ENCODE data around the gene CORO1C. TPM values are rescaled to one million over a fixed set of nuclear protein-coding genes. Genes with fewer than 3 reads are reported as not detected.
"Not testable (repeated sequence)": the region's sequence is repeated elsewhere in the genome, so short reads cannot be mapped to it uniquely, and the experiment has no call there.

The CORO1C gene
- total RNA-seq, 1 donor, result 261 TPM

GRCh38 chr12:108773798-108774788 is 42.8 kb upstream of the CORO1C start:
- H4K20me1 ChIP-seq (ENCODE audit: insufficient read depth, low read length), result no peaks in the 10 kb centered on the region
- peaks cover 3% of the 10 kb centered on the region for H3K4me1 ChIP-seq (ENCODE audit: insufficient read depth, low read length)
- no peak overlapping the region for H3K27ac ChIP-seq (ENCODE audit: low read depth, low read length)
- H3K27me3 ChIP-seq (ENCODE audit: insufficient read depth, low read length), result peaks cover 3% of the 10 kb centered on the region
- H3K36me3 ChIP-seq (ENCODE audit: insufficient read depth, low read length), result no peaks in the 10 kb centered on the region
- peak; percentile 91 for DNase-seq (ENCODE audit: insufficient read length, low spot score, missing footprints)
- H3K4me2 ChIP-seq (ENCODE audit: insufficient read depth, low read length), result no peak overlapping the region
- H2AFZ ChIP-seq (ENCODE audit: low read length), result no peak overlapping the region
- H3K9me3 ChIP-seq (ENCODE audit: low read depth, low read length), result no peaks in the 10 kb centered on the region
- no peak overlapping the region for H3K4me3 ChIP-seq (ENCODE audit: insufficient read depth, low read length)
- no peak for TF ChIP-seq CTCF (IDR thresholded peaks at IDR 0.05; ENCODE audit: extremely low read depth, low read depth, low read length)
- no peaks in the 10 kb centered on the region for H3K79me2 ChIP-seq (ENCODE audit: insufficient read depth, low read length)

GRCh38 chr12:108772891-108773797 is 41.8 kb upstream of the CORO1C start:
- Histone ChIP-seq H3K4me1 (ENCODE audit: insufficient read depth, low read length) (peaks cover 6% of the 10 kb centered on the region), H4K20me1 (ENCODE audit: insufficient read depth, low read length) (no peaks in the 10 kb centered on the region), H3K4me2 (ENCODE audit: insufficient read depth, low read length) (no peak overlapping the region), H2AFZ (ENCODE audit: low read length) (no peak overlapping the region), H3K36me3 (ENCODE audit: insufficient read depth, low read length) (no peaks in the 10 kb centered on the region), H3K27ac (ENCODE audit: low read depth, low read length) (no peak overlapping the region), H3K27me3 (ENCODE audit: insufficient read depth, low read length) (peaks cover 3% of the 10 kb centered on the region), H3K9me3 (ENCODE audit: low read depth, low read length) (no peaks in the 10 kb centered on the region), H3K4me3 (ENCODE audit: insufficient read depth, low read length) (no peak overlapping the region), H3K79me2 (ENCODE audit: insufficient read depth, low read length) (no peaks in the 10 kb centered on the region)
- peak; percentile 41 for DNase-seq (ENCODE audit: insufficient read length, low spot score, missing footprints)
- no peak for TF ChIP-seq CTCF (IDR thresholded peaks at IDR 0.05; ENCODE audit: extremely low read depth, low read depth, low read length)

GRCh38 chr12:108772247-108772646 is 40.9 kb upstream of the CORO1C start:
- Histone ChIP-seq H3K27me3 (ENCODE audit: insufficient read depth, low read length) (peaks cover 3% of the 10 kb centered on the region), H3K4me3 (ENCODE audit: insufficient read depth, low read length) (no peak overlapping the region), H3K36me3 (ENCODE audit: insufficient read depth, low read length) (no peaks in the 10 kb centered on the region), H3K4me1 (ENCODE audit: insufficient read depth, low read length) (peaks cover 6% of the 10 kb centered on the region), H3K27ac (ENCODE audit: low read depth, low read length) (no peak overlapping the region), H3K79me2 (ENCODE audit: insufficient read depth, low read length) (no peaks in the 10 kb centered on the region), H2AFZ (ENCODE audit: low read length) (no peak overlapping the region), H3K9me3 (ENCODE audit: low read depth, low read length) (no peaks in the 10 kb centered on the region), H3K4me2 (ENCODE audit: insufficient read depth, low read length) (no peak overlapping the region), H4K20me1 (ENCODE audit: insufficient read depth, low read length) (no peaks in the 10 kb centered on the region)
- DNase-seq (ENCODE audit: insufficient read length, low spot score, missing footprints), result peak; percentile 90
- no peak for TF ChIP-seq CTCF (IDR thresholded peaks at IDR 0.05; ENCODE audit: extremely low read depth, low read depth, low read length)

GRCh38 chr12:108771835-108772234 is 40.5 kb upstream of the CORO1C start:
- not testable (repeated sequence) for DNase-seq (ENCODE audit: insufficient read length, low spot score, missing footprints); H2AFZ ChIP-seq (ENCODE audit: low read length); H3K27ac ChIP-seq (ENCODE audit: low read depth, low read length); H3K9me3 ChIP-seq (ENCODE audit: low read depth, low read length); H3K4me3 ChIP-seq (ENCODE audit: insufficient read depth, low read length); H3K4me1 ChIP-seq (ENCODE audit: insufficient read depth, low read length); H3K4me2 ChIP-seq (ENCODE audit: insufficient read depth, low read length); H3K36me3 ChIP-seq (ENCODE audit: insufficient read depth, low read length); H3K79me2 ChIP-seq (ENCODE audit: insufficient read depth, low read length); H4K20me1 ChIP-seq (ENCODE audit: insufficient read depth, low read length); H3K27me3 ChIP-seq (ENCODE audit: insufficient read depth, low read length)

Data from osteoblast (primary cell).